ENCODE data around the gene CCDC186.

- TF ChIP-seq CTCF (IDR thresholded peaks at IDR 0.05): peak in 1 of 12 donors; percentile 14
- TF ChIP-seq POLR2A (IDR thresholded peaks at IDR 0.05): no peak
Observed at GRCh38 chr10:114077815-114078219, 96.2 kb downstream of the CCDC186 start.
